Posterior cingulate gyrus (tissue), 11 donors: ENCODE measurements around the gene CLMP.
"Not testable (repeated sequence)": the region's sequence is repeated elsewhere in the genome, so short reads cannot be mapped to it uniquely, and the experiment has no call there.

Experiments used
- DNase-seq, 10 donors: peaks; one replicate each; pipeline versions ENCODE4 v3.0.0 to v3.0.0-alpha.2; 2020 to 2021; ENCODE audit warnings: mixed read lengths in 3 of 10
- intact Hi-C: fragments of 100-400 bp; cut with DNase I; formaldehyde crosslinking; loops from one replicate; pipeline ENCODE4 v1.15.1; 2023

Gene CLMP

GRCh38 chr11:123219066-123219690, 24.1 kb upstream of the CLMP start:
- DNase-seq: no peak
- intact Hi-C loops: no loop called here

- intact Hi-C loops: no loop called here
- no peak for DNase-seq
Measured at GRCh38 chr11:123218451-123218850, 23.4 kb upstream of the CLMP start.

- intact Hi-C loops: no loop called here
- no peak for DNase-seq
Measured at GRCh38 chr11:123217897-123218296, 22.8 kb upstream of the CLMP start.

- intact Hi-C loops: no loop called here
Measured at GRCh38 chr11:123216249-123216648, 21.2 kb upstream of the CLMP start.

GRCh38 chr11:123214940-123215339, 19.9 kb upstream of the CLMP start:
- intact Hi-C loops: no loop called here
- DNase-seq: no peak

More at GRCh38 chr11:123216249-123216648, 21.2 kb upstream of the CLMP start:
- DNase-seq: no peak

GRCh38 chr11:123214396-123214795, 19.3 kb upstream of the CLMP start:
- intact Hi-C loops: no loop called here
- no peak for DNase-seq

- no peak for DNase-seq
- intact Hi-C loops: no loop called here
Measured at GRCh38 chr11:123213307-123213771, 18.3 kb upstream of the CLMP start.

GRCh38 chr11:123212406-123212805, 17.4 kb upstream of the CLMP start:
- DNase-seq: no peak
- intact Hi-C loops: no loop called here

- DNase-seq: no peak
- intact Hi-C loops: no loop called here
Measured at GRCh38 chr11:123211981-123212380, 16.9 kb upstream of the CLMP start.

- DNase-seq: no peak
- intact Hi-C loops: no loop called here
Measured at GRCh38 chr11:123211149-123211852, 16.3 kb upstream of the CLMP start.

- intact Hi-C loops: no loop called here
- no peak for DNase-seq
Measured at GRCh38 chr11:123209591-123209990, 14.5 kb upstream of the CLMP start.

GRCh38 chr11:123206791-123207434, 11.9 kb upstream of the CLMP start:
- intact Hi-C loops: no loop called here
- no peak for DNase-seq

GRCh38 chr11:123206055-123206454, 11.0 kb upstream of the CLMP start:
- DNase-seq: not testable (repeated sequence)

GRCh38 chr11:123203934-123204333, 8.9 kb upstream of the CLMP start:
- no peak for DNase-seq
- intact Hi-C loops: no loop called here

More at GRCh38 chr11:123206055-123206454, 11.0 kb upstream of the CLMP start:
- intact Hi-C loops: not testable (repeated sequence)

- no peak for DNase-seq
- intact Hi-C loops: no loop called here
Measured at GRCh38 chr11:123203471-123203870, 8.4 kb upstream of the CLMP start.

GRCh38 chr11:123202155-123203151, 7.4 kb upstream of the CLMP start:
- intact Hi-C loops: no loop called here

GRCh38 chr11:123200264-123200663, 5.2 kb upstream of the CLMP start:
- intact Hi-C loops: no loop called here
- DNase-seq: no peak

More at GRCh38 chr11:123202155-123203151, 7.4 kb upstream of the CLMP start:
- no peak for DNase-seq

- intact Hi-C loops: no loop called here
Measured at GRCh38 chr11:123197711-123198110, 2.7 kb upstream of the CLMP start.

GRCh38 chr11:123196060-123196714, 1.1 kb upstream of the CLMP start:
- no peak for DNase-seq
- intact Hi-C loops: no loop called here

More at GRCh38 chr11:123197711-123198110, 2.7 kb upstream of the CLMP start:
- no peak for DNase-seq
